HCT116 (cell line): ENCODE data around the gene FRMD4A. TPM values are rescaled to one million over a fixed set of nuclear protein-coding genes. Genes with fewer than 3 reads are reported as not detected.

Experiments
- ATAC-seq: fragments of 200-7000 bp; cut with Tn5 transposase; 2 replicates; pipeline ENCODE4 v1.9.1; 2020; ENCODE audit warnings: mild to moderate bottlenecking, moderate library complexity
- BruUV-seq: library from RNA; stranded (reverse); fragments of 400-500 nt; replicated peaks from 2 replicates; lab custom pipeline; 2021; lab: Mats Ljungman, UMichigan
- CTCF ChIA-PET: fragments of 300-600 bp; sonication (Branson Sonifier 250); formaldehyde crosslinking; loops from one replicate; lab custom pipeline; 2021; ENCODE audit warnings: antibody characterized with exemption; lab: Charles Lee
- POLR2A ChIA-PET: fragments of 300-600, 350-600 bp; sonication (Branson Sonifier 250); formaldehyde crosslinking; loops from one replicate; lab custom pipeline; 2021; ENCODE audit warnings: antibody characterized with exemption; lab: Charles Lee
- RAD21 ChIA-PET, 2 experiments: fragments of 300-600 bp; sonication (Branson Sonifier 250); formaldehyde crosslinking; loops; one replicate each; lab custom pipeline; 2023; ENCODE audit warnings: low total read pairs in 2 of 2; ENCODE audit not compliant: uncharacterized antibody in 2 of 2, unreplicated experiment in 2 of 2, low non-redundant PET in 1 of 2; lab: Charles Lee
- DNase-seq: peaks from one replicate; pipeline ENCODE4 v3.0.0-alpha.2; 2010; ENCODE audit warnings: low read depth, low spot score
- H2AFZ ChIP-seq: fragments of 200-600 bp; shearing (Covaris generic), sonication (generic); 2 replicates; pipeline ENCODE4 v1.6.1; 2017; ENCODE audit warnings: low read depth, mixed run types, mixed read lengths, antibody characterized with exemption, low read length; ENCODE audit not compliant: poor library complexity, severe bottlenecking
- H3K27ac ChIP-seq: 2 replicates; pipeline ENCODE4 v1.5.1; 2012; ENCODE audit warnings: low read depth, low read length
- H3K27me3 ChIP-seq: fragments of 200-600 bp; sonication (generic); 2 replicates; pipeline ENCODE4 v1.6.1; 2016; ENCODE audit warnings: mixed run types, low read length, mixed read lengths; ENCODE audit not compliant: insufficient read depth
- H3K36me3 ChIP-seq, 2 experiments: fragments of 200-500 bp in 1 of 2; fragments of 200-600 bp in 1 of 2; sonication (Bioruptor generic) in 1 of 2; sonication (generic) in 1 of 2; 2 replicates each; pipeline versions ENCODE4 v1.5.1 to v1.6.1; 2014 to 2016; ENCODE audit warnings: low read length in 2 of 2, inconsistent platforms in 1 of 2, mixed read lengths in 1 of 2, mixed run types in 1 of 2; ENCODE audit not compliant: insufficient read depth in 2 of 2, control insufficient read depth in 1 of 2
- H3K4me1 ChIP-seq, 2 experiments: fragments of 200-600 bp in 1 of 2; sonication (generic) in 1 of 2; 2 replicates each; pipeline versions ENCODE4 v1.5.1 to v1.6.1; 2012 to 2017; ENCODE audit warnings: low read length in 2 of 2, inconsistent platforms in 1 of 2, mild to moderate bottlenecking in 1 of 2, mixed read lengths in 1 of 2, mixed run types in 1 of 2, moderate library complexity in 1 of 2; ENCODE audit not compliant: insufficient read depth in 2 of 2, control insufficient read depth in 1 of 2
- H3K4me2 ChIP-seq: fragments of 200-600 bp; sonication (generic); 2 replicates; pipeline ENCODE4 v1.6.1; 2017; ENCODE audit warnings: mixed run types, low read length, mixed read lengths
- H3K4me3 ChIP-seq, 2 experiments: fragments of 200-600 bp in 1 of 2; sonication (generic) in 1 of 2; replicated peaks in 1 of 2; 2 replicates each; pipeline ENCODE4 v1.5.1; 2011 to 2016; ENCODE audit warnings: low read length in 2 of 2, control low read depth in 1 of 2, low read depth in 1 of 2, mild to moderate bottlenecking in 1 of 2, mixed read lengths in 1 of 2, mixed run types in 1 of 2
- H3K79me2 ChIP-seq: fragments of 200-600 bp; sonication (generic); 2 replicates; pipeline ENCODE4 v1.6.1; 2017; ENCODE audit warnings: mild to moderate bottlenecking, mixed run types, low read length, moderate library complexity, mixed read lengths; ENCODE audit not compliant: insufficient read depth
- H3K9ac ChIP-seq: fragments of 200-600 bp; sonication (generic); 2 replicates; pipeline ENCODE4 v1.6.1; 2016; ENCODE audit warnings: low read length, mixed read lengths
- H3K9me2 ChIP-seq: fragments of 200-600 bp; sonication (generic), shearing (Covaris generic); 2 replicates; pipeline ENCODE4 v1.6.1; 2017; ENCODE audit warnings: mixed run types, mild to moderate bottlenecking, moderate library complexity; ENCODE audit not compliant: insufficient read depth
- H3K9me3 ChIP-seq, 2 experiments: fragments of 200-500 bp in 1 of 2; fragments of 200-600 bp in 1 of 2; sonication (Bioruptor generic) in 1 of 2; sonication (generic) in 1 of 2; 2 replicates each; pipeline ENCODE4 v1.6.1; 2014 to 2017; ENCODE audit warnings: low read length in 2 of 2, mixed read lengths in 2 of 2, inconsistent platforms in 1 of 2, low read depth in 1 of 2, mild to moderate bottlenecking in 1 of 2, mixed run types in 1 of 2, moderate library complexity in 1 of 2; ENCODE audit not compliant: control insufficient read depth in 1 of 2, insufficient read depth in 1 of 2
- H4K20me1 ChIP-seq: fragments of 200-600 bp; sonication (generic), shearing (Covaris generic); 2 replicates; pipeline ENCODE4 v1.6.1; 2017; ENCODE audit warnings: mixed run types, mild to moderate bottlenecking, moderate library complexity; ENCODE audit not compliant: insufficient read depth
- ELF1 ChIP-seq: IDR thresholded peaks from 2 replicates; pipeline ENCODE4 v1.6.1; 2012; ENCODE audit warnings: low read depth, borderline replicate concordance
- EZH2 ChIP-seq: fragments of 200-600 bp; sonication (generic); IDR thresholded peaks from 2 replicates; pipeline ENCODE4 v1.6.1; 2017; ENCODE audit warnings: antibody characterized with exemption, mixed run types
- POLR2A ChIP-seq: IDR thresholded peaks from 2 replicates; pipeline ENCODE4 v1.7.0; 2011; ENCODE audit warnings: borderline replicate concordance; ENCODE audit not compliant: insufficient read depth, insufficient read length; ENCODE audit errors: extremely low read depth
- POLR2AphosphoS5 ChIP-seq: IDR thresholded peaks from 2 replicates; pipeline ENCODE4 v1.6.1; 2011; ENCODE audit warnings: mild to moderate bottlenecking, low read depth, low read length, moderate library complexity
- RAD21 ChIP-seq: IDR thresholded peaks from 2 replicates; pipeline ENCODE4 v1.6.1; 2012; ENCODE audit warnings: low read depth, mild to moderate bottlenecking
- REST ChIP-seq: IDR thresholded peaks from 2 replicates; pipeline ENCODE4 v1.6.1; 2012; ENCODE audit warnings: low read depth
- SIN3A ChIP-seq: IDR thresholded peaks from 2 replicates; pipeline ENCODE4 v1.6.1; 2012; ENCODE audit warnings: low read depth
- SRF ChIP-seq: IDR thresholded peaks from 2 replicates; pipeline ENCODE4 v1.6.1; 2012; ENCODE audit warnings: low read depth
- TCF7L2 ChIP-seq: IDR thresholded peaks from 2 replicates; pipeline ENCODE4 v1.7.0; 2011; ENCODE audit warnings: borderline replicate concordance, inconsistent platforms; ENCODE audit not compliant: insufficient read depth, insufficient read length; ENCODE audit errors: extremely low read depth
- ZBTB33 ChIP-seq: IDR thresholded peaks from 2 replicates; pipeline ENCODE4 v1.6.1; 2011; ENCODE audit warnings: mild to moderate bottlenecking, low read length, moderate library complexity; ENCODE audit not compliant: insufficient replicate concordance; ENCODE audit errors: extremely low read depth
- ZFX ChIP-seq: fragments of 450-650 bp; IDR thresholded peaks from 2 replicates; pipeline ENCODE4 v1.6.1; 2017
- ZNF274 ChIP-seq: fragments of 200-500 bp; sonication (Bioruptor generic); IDR thresholded peaks from 2 replicates; pipeline ENCODE4 v1.6.1; 2014; ENCODE audit warnings: mild to moderate bottlenecking, low read depth, low read length, inconsistent platforms
- intact Hi-C: fragments of 100-400 bp; cut with micrococcal nuclease; formaldehyde crosslinking; loops from 2 replicates; pipeline ENCODE4 v1.10.0; 2022
- total RNA-seq: library from RNA; stranded (reverse); gene quantifications from one replicate; pipeline ENCODE4 v1.2.1, GENCODE V29; 2021; ENCODE audit not compliant: unreplicated experiment

Gene FRMD4A
- total RNA-seq, 1 experiment from 2014 or later: 0.20 TPM

GRCh38 chr10:14333606-14334005, 2.9 kb upstream of the FRMD4A start:
- TF ChIP-seq ELF1: no peak
- no peak for TF ChIP-seq RAD21
- H3K9me3 ChIP-seq: no peaks in the 10 kb centered on the region
- intact Hi-C loops: no loop called here
- H3K36me3 ChIP-seq: no peaks in the 10 kb centered on the region
- no peaks in the 10 kb centered on the region for H3K9me2 ChIP-seq
- CTCF ChIA-PET: interaction anchor here (1.2 kb wide), 1 partner anchor 8 kb away, joined by 4 read pairs; no protein-coding TSS in a partner anchor
- RAD21 ChIA-PET: no interaction called here
- peaks cover 86% of the 10 kb centered on the region for H3K27me3 ChIP-seq
- H3K4me1 ChIP-seq: no peaks in the 10 kb centered on the region
- POLR2A ChIA-PET: no interaction called here
- DNase-seq (no peak), ATAC-seq (no peak)
- no peak overlapping the region for H3K9ac ChIP-seq
- no peak overlapping the region for H3K4me2 ChIP-seq
- no peaks in the 10 kb centered on the region for H4K20me1 ChIP-seq
- BruUV-seq: no TSS peak
- no peaks in the 10 kb centered on the region for H3K79me2 ChIP-seq
- H3K4me3 ChIP-seq: no peak overlapping the region
- no peak overlapping the region for H3K27ac ChIP-seq
- no peak overlapping the region for H2AFZ ChIP-seq

- Histone ChIP-seq H3K9me3 (no peaks in the 10 kb centered on the region), H3K4me1 (no peaks in the 10 kb centered on the region), H2AFZ (no peak overlapping the region), H3K79me2 (no peaks in the 10 kb centered on the region), H3K27me3 (peaks cover 82% of the 10 kb centered on the region), H3K4me2 (no peak overlapping the region), H3K4me3 (no peak overlapping the region), H4K20me1 (no peaks in the 10 kb centered on the region), H3K27ac (no peak overlapping the region), H3K9ac (no peak overlapping the region), H3K36me3 (no peaks in the 10 kb centered on the region), H3K9me2 (no peaks in the 10 kb centered on the region)
- no peak for DNase-seq
- ChIA-PET POLR2A (no interaction called here), CTCF (no interaction called here), RAD21 (no interaction called here)
- no TSS peak for BruUV-seq
- ATAC-seq: no peak
- no peak for TF ChIP-seq POLR2A
- no peak for TF ChIP-seq TCF7L2
- no peak for TF ChIP-seq SIN3A
- no peak for TF ChIP-seq ZBTB33
- no peak for TF ChIP-seq SRF
- no peak for TF ChIP-seq EZH2
- TF ChIP-seq ZFX: no peak
- no peak for TF ChIP-seq POLR2AphosphoS5
- TF ChIP-seq ZNF274: no peak
- TF ChIP-seq REST: no peak
- intact Hi-C loops: no loop called here
Measured at GRCh38 chr10:14332903-14333302, 2.2 kb upstream of the FRMD4A start.
